SK-N-SH treated with all-trans-retinoic acid at 6 μM for 48 hours (cell line): ENCODE data around the gene FAM50A.

Experiments
- ARNTL ChIP-seq: fragments of 450-650 bp; formaldehyde crosslinking; IDR thresholded peaks from 2 replicates; pipeline ENCODE4 v1.5.0; 2020; ENCODE audit warnings: low read depth, mild to moderate bottlenecking, moderate library complexity, borderline replicate concordance
- ESRRG ChIP-seq: fragments of 250-450 bp; sonication (Bioruptor Pico); IDR thresholded peaks from 2 replicates; pipeline ENCODE4 v1.6.1; 2021; ENCODE audit warnings: mild to moderate bottlenecking
- GLIS3 ChIP-seq: fragments of 250-450 bp; sonication (Bioruptor Pico); IDR thresholded peaks from 2 replicates; pipeline ENCODE4 v1.5.0; 2020; ENCODE audit warnings: mild to moderate bottlenecking, moderate library complexity
- OSR1 ChIP-seq: fragments of 250-450 bp; sonication (Bioruptor Pico); IDR thresholded peaks from 2 replicates; pipeline ENCODE4 v1.8.0; 2022; ENCODE audit warnings: moderate library complexity, mild to moderate bottlenecking, inconsistent platforms
- RARB ChIP-seq: fragments of 250-450 bp; sonication (Bioruptor Pico); IDR thresholded peaks from 2 replicates; pipeline ENCODE4 v1.8.0; 2021; ENCODE audit warnings: mild to moderate bottlenecking, moderate library complexity
- ZFP3 ChIP-seq: fragments of 250-450 bp; sonication (Bioruptor Pico); IDR thresholded peaks from 2 replicates; pipeline ENCODE4 v1.5.0; 2020; ENCODE audit warnings: mild to moderate bottlenecking, moderate library complexity
- ZFP30 ChIP-seq: fragments of 450-650 bp; formaldehyde crosslinking; IDR thresholded peaks from 2 replicates; pipeline ENCODE4 v1.5.0; 2022; ENCODE audit warnings: mild to moderate bottlenecking, moderate library complexity
- ZNF8 ChIP-seq: fragments of 450-650 bp; formaldehyde crosslinking; IDR thresholded peaks from 2 replicates; pipeline ENCODE4 v1.5.0; 2020; ENCODE audit warnings: mild to moderate bottlenecking, moderate library complexity
- TF ChIP-seq, protein P1 (sequence below): fragments of 250-450 bp; sonication (Bioruptor Pico); IDR thresholded peaks from 2 replicates; pipeline ENCODE4 v1.8.0; 2020; ENCODE audit warnings: mild to moderate bottlenecking, moderate library complexity, borderline replicate concordance
- TF ChIP-seq, protein P2 (sequence below): fragments of 250-450 bp; sonication (Bioruptor Pico); IDR thresholded peaks from 2 replicates; pipeline ENCODE4 v1.5.1; 2021; ENCODE audit warnings: mild to moderate bottlenecking, moderate library complexity
- TF ChIP-seq, protein P3 (sequence below): fragments of 250-450 bp; sonication (Bioruptor Pico); IDR thresholded peaks from 2 replicates; pipeline ENCODE4 v1.5.1; 2020; ENCODE audit warnings: low read depth, mild to moderate bottlenecking, moderate library complexity

DNA sequence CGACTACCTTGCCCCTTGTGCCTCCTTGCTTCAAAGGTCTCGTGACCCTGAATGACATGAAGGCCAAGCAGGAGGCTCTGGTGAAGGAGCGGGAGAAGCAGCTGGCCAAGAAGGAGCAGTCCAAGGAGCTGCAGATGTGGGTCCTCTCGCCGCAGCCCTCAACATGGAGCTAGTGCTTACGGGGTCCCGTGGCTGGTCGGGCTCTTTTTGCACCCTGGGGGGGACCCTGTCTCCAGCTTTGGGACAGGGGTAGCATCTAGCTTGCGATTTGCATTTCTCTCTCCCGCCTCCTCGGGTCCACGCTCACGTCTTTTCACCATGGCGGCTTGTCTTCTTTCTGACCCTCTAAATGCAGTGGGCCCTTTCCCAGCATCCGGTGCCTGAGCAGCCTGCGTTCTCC lies 1.8 kb downstream of the FAM50A start:
- no peak for TF ChIP-seq RARB (CRISPR knock-in tag)
- TF ChIP-seq, protein P1, sequence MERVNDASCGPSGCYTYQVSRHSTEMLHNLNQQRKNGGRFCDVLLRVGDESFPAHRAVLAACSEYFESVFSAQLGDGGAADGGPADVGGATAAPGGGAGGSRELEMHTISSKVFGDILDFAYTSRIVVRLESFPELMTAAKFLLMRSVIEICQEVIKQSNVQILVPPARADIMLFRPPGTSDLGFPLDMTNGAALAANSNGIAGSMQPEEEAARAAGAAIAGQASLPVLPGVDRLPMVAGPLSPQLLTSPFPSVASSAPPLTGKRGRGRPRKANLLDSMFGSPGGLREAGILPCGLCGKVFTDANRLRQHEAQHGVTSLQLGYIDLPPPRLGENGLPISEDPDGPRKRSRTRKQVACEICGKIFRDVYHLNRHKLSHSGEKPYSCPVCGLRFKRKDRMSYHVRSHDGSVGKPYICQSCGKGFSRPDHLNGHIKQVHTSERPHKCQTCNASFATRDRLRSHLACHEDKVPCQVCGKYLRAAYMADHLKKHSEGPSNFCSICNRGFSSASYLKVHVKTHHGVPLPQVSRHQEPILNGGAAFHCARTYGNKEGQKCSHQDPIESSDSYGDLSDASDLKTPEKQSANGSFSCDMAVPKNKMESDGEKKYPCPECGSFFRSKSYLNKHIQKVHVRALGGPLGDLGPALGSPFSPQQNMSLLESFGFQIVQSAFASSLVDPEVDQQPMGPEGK (CRISPR knock-in tag) = no peak
- TF ChIP-seq ESRRG (CRISPR knock-in tag) = no peak
- TF ChIP-seq, protein P2, sequence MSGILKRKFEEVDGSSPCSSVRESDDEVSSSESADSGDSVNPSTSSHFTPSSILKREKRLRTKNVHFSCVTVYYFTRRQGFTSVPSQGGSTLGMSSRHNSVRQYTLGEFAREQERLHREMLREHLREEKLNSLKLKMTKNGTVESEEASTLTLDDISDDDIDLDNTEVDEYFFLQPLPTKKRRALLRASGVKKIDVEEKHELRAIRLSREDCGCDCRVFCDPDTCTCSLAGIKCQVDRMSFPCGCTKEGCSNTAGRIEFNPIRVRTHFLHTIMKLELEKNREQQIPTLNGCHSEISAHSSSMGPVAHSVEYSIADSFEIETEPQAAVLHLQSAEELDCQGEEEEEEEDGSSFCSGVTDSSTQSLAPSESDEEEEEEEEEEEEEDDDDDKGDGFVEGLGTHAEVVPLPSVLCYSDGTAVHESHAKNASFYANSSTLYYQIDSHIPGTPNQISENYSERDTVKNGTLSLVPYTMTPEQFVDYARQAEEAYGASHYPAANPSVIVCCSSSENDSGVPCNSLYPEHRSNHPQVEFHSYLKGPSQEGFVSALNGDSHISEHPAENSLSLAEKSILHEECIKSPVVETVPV (CRISPR knock-in tag) = no peak
- no peak for TF ChIP-seq ARNTL (CRISPR knock-in tag)
- no peak for TF ChIP-seq ZFP30 (CRISPR knock-in tag)
- TF ChIP-seq GLIS3 (CRISPR knock-in tag) = no peak
- no peak for TF ChIP-seq ZFP3 (CRISPR knock-in tag)
- no peak for TF ChIP-seq OSR1 (CRISPR knock-in tag)
- TF ChIP-seq, protein P3, sequence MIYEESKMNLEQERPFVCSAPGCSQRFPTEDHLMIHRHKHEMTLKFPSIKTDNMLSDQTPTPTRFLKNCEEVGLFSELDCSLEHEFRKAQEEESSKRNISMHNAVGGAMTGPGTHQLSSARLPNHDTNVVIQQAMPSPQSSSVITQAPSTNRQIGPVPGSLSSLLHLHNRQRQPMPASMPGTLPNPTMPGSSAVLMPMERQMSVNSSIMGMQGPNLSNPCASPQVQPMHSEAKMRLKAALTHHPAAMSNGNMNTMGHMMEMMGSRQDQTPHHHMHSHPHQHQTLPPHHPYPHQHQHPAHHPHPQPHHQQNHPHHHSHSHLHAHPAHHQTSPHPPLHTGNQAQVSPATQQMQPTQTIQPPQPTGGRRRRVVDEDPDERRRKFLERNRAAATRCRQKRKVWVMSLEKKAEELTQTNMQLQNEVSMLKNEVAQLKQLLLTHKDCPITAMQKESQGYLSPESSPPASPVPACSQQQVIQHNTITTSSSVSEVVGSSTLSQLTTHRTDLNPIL (CRISPR knock-in tag) = no peak
- TF ChIP-seq ZNF8 (CRISPR knock-in tag) = no peak
